ENCODE measurements around the gene ZNF408.
A peak's percentile ranks its signal among the peaks of the same experiment; 100 is the strongest.

The ZNF408 gene

DNA sequence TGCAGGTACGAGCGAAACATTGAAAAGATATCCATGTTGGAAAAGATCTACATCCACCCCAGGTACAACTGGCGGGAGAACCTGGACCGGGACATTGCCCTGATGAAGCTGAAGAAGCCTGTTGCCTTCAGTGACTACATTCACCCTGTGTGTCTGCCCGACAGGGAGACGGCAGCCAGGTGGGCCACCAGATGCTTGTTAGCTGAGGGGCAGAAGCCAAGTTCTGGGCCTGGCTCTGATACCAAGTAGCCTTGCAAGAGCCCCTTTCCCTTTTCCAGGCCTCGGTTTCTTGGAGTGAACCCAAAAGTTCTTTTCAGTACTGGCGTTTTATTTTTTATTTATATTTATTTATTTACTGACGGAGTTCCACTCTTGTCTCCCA lies 27.8 kb downstream of the ZNF408 start:
- Histone ChIP-seq H2BK5ac (ENCODE audit: low read length) (peak overlapping the region; percentile 24), H3K36me3 (replicated peaks in 1 of 2; ENCODE audit: control insufficient read depth in 2 of 2, insufficient read depth in 2 of 2, low read length in 2 of 2) (no peaks in the 10 kb centered on the region), H3K23ac (ENCODE audit: low read depth, low read length, poor library complexity) (no peak overlapping the region), H2BK15ac (ENCODE audit: low read length) (no peak overlapping the region), H4K91ac (ENCODE audit: low read depth, low read length, poor library complexity) (no peak overlapping the region), H2BK120ac (ENCODE audit: low read depth, low read length) (no peak overlapping the region), H3K27me3 (ENCODE audit: control insufficient read depth in 3 of 3, insufficient read depth in 3 of 3, low read depth in 1 of 3, low read length in 3 of 3) (no peaks in the 10 kb centered on the region), H3K4me2 (ENCODE audit: insufficient read depth, low read length, poor library complexity, severe bottlenecking) (no peak overlapping the region), H2BK12ac (ENCODE audit: low read length) (no peak overlapping the region), H2AK5ac (ENCODE audit: low read depth, low read length) (no peak overlapping the region), H2AFZ (ENCODE audit: low read length) (peak overlapping the region; percentile 38), H3K27ac (replicated peaks; ENCODE audit: low read length) (no peak overlapping the region), H3K4ac (ENCODE audit: low read length) (no peak overlapping the region), H4K8ac (ENCODE audit: low read depth, low read length) (no peak overlapping the region), H3K18ac (ENCODE audit: low read length) (no peak overlapping the region), H3K9me3 (replicated peaks in 1 of 2; ENCODE audit: control insufficient read depth in 2 of 2, insufficient read depth in 1 of 2, low read depth in 1 of 2, low read length in 2 of 2) (no peaks in the 10 kb centered on the region), H3K4me3 (ENCODE audit: low read length in 2 of 2) (no peak overlapping the region), H3K4me1 (ENCODE audit: control insufficient read depth in 2 of 2, insufficient read depth in 1 of 2, low read depth in 1 of 2, low read length in 2 of 2) (peaks cover 2 to 4% of the 10 kb centered on the region in 2 donors), H3K14ac (ENCODE audit: low read length) (no peak overlapping the region), H3K79me1 (ENCODE audit: low read depth, low read length) (no peaks in the 10 kb centered on the region), H3K9ac (ENCODE audit: low read depth, low read length, poor library complexity) (no peak overlapping the region)
- no peak for DNase-seq (ENCODE audit: low spot score)
- WGBS, 2 donors (ENCODE audit: extremely low coverage in 2 of 2, insufficient read length in 2 of 2, insufficient replicate concordance in 1 of 2) = no CpG with 5 or more reads among the region's 9 CpGs

DNA sequence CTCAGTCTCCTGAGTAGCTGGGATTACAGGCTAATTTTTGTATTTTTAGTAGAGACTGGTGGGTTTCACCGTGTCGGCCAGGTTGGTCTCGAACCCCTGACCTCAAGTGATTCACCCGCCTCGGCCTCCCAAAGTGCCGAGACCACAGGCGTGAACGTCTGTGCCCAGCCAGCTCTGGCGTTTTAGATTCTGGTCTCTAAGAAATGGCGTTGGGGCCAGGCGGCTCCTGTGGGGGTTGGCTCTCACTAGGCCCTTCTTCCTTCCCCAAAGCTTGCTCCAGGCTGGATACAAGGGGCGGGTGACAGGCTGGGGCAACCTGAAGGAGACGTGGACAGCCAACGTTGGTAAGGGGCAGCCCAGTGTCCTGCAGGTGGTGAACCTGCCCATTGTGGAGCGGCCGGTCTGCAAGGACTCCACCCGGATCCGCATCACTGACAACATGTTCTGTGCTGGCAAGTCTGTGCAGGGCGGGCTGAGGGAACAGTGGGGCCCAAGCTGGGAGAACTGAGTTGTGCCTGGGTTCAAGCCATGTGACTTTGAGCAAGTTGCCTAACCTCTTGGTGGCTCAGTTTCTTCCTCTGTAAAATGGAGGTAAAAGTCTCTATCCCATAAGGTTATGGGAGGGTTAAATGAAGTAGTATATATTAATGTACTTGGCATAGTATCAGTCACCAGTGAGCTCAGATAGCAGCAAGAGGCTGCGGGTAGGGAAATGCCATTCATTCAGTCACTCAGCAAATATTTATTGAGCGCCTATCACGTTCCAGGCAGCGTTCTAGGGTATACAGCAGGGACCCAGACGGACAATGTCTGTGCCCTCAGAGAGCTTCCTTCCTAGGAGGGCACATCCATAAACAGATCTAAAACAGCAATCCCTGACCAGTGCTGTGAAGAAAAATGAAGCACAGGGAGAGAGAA lies 28.5 kb downstream of the ZNF408 start:
- no peaks in the 10 kb centered on the region for H3K36me3 ChIP-seq (replicated peaks in 1 of 2; ENCODE audit: control insufficient read depth in 2 of 2, insufficient read depth in 2 of 2, low read length in 2 of 2)

DNA sequence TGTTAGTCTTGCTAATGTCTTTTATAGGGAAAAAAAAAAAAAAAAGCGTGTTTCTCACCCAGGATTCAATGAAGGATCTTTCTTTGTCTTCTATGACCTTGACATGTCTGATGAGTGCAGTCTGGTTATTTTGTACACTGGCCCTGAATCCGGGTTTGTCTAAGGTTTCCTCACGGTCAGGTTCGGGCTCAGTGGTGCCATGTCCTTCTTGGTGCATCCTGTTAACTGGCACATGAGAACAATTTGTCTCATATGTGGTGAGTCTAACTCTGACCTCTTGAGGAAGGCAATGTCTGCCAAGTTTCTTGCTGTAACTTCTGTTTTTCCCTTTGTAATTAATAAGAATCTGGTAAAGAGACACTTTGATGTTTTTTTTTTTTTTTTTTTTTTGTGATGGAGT lies 30.7 kb downstream of the ZNF408 start:
- Histone ChIP-seq H3K4me3 (ENCODE audit: low read length in 2 of 2) (no peak overlapping the region), H2BK120ac (ENCODE audit: low read depth, low read length) (no peak overlapping the region), H3K27ac (replicated peaks; ENCODE audit: low read length) (no peak overlapping the region), H2AK5ac (ENCODE audit: low read depth, low read length) (no peak overlapping the region), H3K4me2 (ENCODE audit: insufficient read depth, low read length, poor library complexity, severe bottlenecking) (no peak overlapping the region), H2AFZ (ENCODE audit: low read length) (no peak overlapping the region), H3K14ac (ENCODE audit: low read length) (no peak overlapping the region), H2BK15ac (ENCODE audit: low read length) (no peak overlapping the region), H3K36me3 (replicated peaks in 1 of 2; ENCODE audit: control insufficient read depth in 2 of 2, insufficient read depth in 2 of 2, low read length in 2 of 2) (no peaks in the 10 kb centered on the region), H4K8ac (ENCODE audit: low read depth, low read length) (no peak overlapping the region), H3K4ac (ENCODE audit: low read length) (no peak overlapping the region), H3K18ac (ENCODE audit: low read length) (no peak overlapping the region), H3K4me1 (ENCODE audit: control insufficient read depth in 2 of 2, insufficient read depth in 1 of 2, low read depth in 1 of 2, low read length in 2 of 2) (no peaks in the 10 kb centered on the region), H4K91ac (ENCODE audit: low read depth, low read length, poor library complexity) (no peak overlapping the region), H3K9me3 (replicated peaks in 1 of 2; ENCODE audit: control insufficient read depth in 2 of 2, insufficient read depth in 1 of 2, low read depth in 1 of 2, low read length in 2 of 2) (no peaks in the 10 kb centered on the region), H3K27me3 (ENCODE audit: control insufficient read depth in 3 of 3, insufficient read depth in 3 of 3, low read depth in 1 of 3, low read length in 3 of 3) (no peaks in the 10 kb centered on the region), H3K79me1 (ENCODE audit: low read depth, low read length) (no peaks in the 10 kb centered on the region), H3K23ac (ENCODE audit: low read depth, low read length, poor library complexity) (no peak overlapping the region), H2BK5ac (ENCODE audit: low read length) (no peak overlapping the region), H3K9ac (ENCODE audit: low read depth, low read length, poor library complexity) (no peak overlapping the region), H2BK12ac (ENCODE audit: low read length) (no peak overlapping the region)
- no peak for DNase-seq (ENCODE audit: low spot score)
- no CpG with 5 or more reads among the region's 4 CpGs for WGBS, 2 donors (ENCODE audit: extremely low coverage in 2 of 2, insufficient read length in 2 of 2, insufficient replicate concordance in 1 of 2)

More for the DNA sequence above, 28.5 kb downstream of the ZNF408 start:
- no peaks in the 10 kb centered on the region for H3K79me1 ChIP-seq (ENCODE audit: low read depth, low read length)
- no peaks in the 10 kb centered on the region for H3K9me3 ChIP-seq (replicated peaks in 1 of 2; ENCODE audit: control insufficient read depth in 2 of 2, insufficient read depth in 1 of 2, low read depth in 1 of 2, low read length in 2 of 2)
- no CpG with 5 or more reads among the region's 24 CpGs for WGBS, 2 donors (ENCODE audit: extremely low coverage in 2 of 2, insufficient read length in 2 of 2, insufficient replicate concordance in 1 of 2)
- no peak overlapping the region for H4K91ac ChIP-seq (ENCODE audit: low read depth, low read length, poor library complexity)
- no peak overlapping the region for H3K27ac ChIP-seq (replicated peaks; ENCODE audit: low read length)
- peak overlapping the region; percentile 67 for H3K23ac ChIP-seq (ENCODE audit: low read depth, low read length, poor library complexity)
- peak overlapping the region; percentile 11 for H2AFZ ChIP-seq (ENCODE audit: low read length)
- no peak overlapping the region for H3K9ac ChIP-seq (ENCODE audit: low read depth, low read length, poor library complexity)
- no peak overlapping the region for H4K8ac ChIP-seq (ENCODE audit: low read depth, low read length)
- H2BK5ac ChIP-seq (ENCODE audit: low read length) = no peak overlapping the region
- peak overlapping the region; percentile 27 for H2AK5ac ChIP-seq (ENCODE audit: low read depth, low read length)
- H3K27me3 ChIP-seq (ENCODE audit: control insufficient read depth in 3 of 3, insufficient read depth in 3 of 3, low read depth in 1 of 3, low read length in 3 of 3) = no peaks in the 10 kb centered on the region
- DNase-seq (ENCODE audit: low spot score) = no peak
- H3K4me1 ChIP-seq (ENCODE audit: control insufficient read depth in 2 of 2, insufficient read depth in 1 of 2, low read depth in 1 of 2, low read length in 2 of 2) = peaks cover under 1 to 1% of the 10 kb centered on the region in 2 donors
- H2BK12ac ChIP-seq (ENCODE audit: low read length) = no peak overlapping the region
- no peak overlapping the region for H2BK15ac ChIP-seq (ENCODE audit: low read length)
- peak overlapping the region; percentile 9 for H3K18ac ChIP-seq (ENCODE audit: low read length)
- H3K14ac ChIP-seq (ENCODE audit: low read length) = no peak overlapping the region
- no peak overlapping the region for H3K4ac ChIP-seq (ENCODE audit: low read length)
- H3K4me2 ChIP-seq (ENCODE audit: insufficient read depth, low read length, poor library complexity, severe bottlenecking) = no peak overlapping the region
- no peak overlapping the region for H3K4me3 ChIP-seq (ENCODE audit: low read length in 2 of 2)
- H2BK120ac ChIP-seq (ENCODE audit: low read depth, low read length) = peak overlapping the region; percentile 64

DNA sequence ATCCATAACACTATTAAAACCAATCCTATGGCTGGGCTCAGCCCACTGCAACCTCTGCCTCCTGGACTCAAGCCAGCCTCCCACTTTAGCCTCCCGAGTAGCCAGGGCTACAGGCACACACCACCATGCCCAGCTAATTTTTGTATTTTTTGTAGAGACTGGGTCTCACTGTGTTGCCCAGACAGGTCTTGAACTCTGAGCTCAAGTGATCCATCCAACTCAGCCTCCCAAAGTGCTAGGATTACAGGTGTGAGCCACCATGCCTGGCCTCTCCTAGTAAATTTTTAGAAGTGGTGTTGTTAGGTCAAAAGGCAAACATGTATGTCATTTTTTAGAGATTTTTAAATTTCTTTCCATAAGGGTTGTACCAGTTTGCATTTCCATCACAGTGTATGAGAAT lies 32.4 kb downstream of the ZNF408 start:
- no peaks in the 10 kb centered on the region for H3K79me1 ChIP-seq (ENCODE audit: low read depth, low read length)
- WGBS, 2 donors (ENCODE audit: extremely low coverage in 2 of 2, insufficient read length in 2 of 2, insufficient replicate concordance in 1 of 2) = no CpG with 5 or more reads among the region's 1 CpG
- no peak overlapping the region for H3K14ac ChIP-seq (ENCODE audit: low read length)
- H3K9me3 ChIP-seq (replicated peaks in 1 of 2; ENCODE audit: control insufficient read depth in 2 of 2, insufficient read depth in 1 of 2, low read depth in 1 of 2, low read length in 2 of 2) = no peaks in the 10 kb centered on the region
- no peak overlapping the region for H2AK5ac ChIP-seq (ENCODE audit: low read depth, low read length)
- H3K36me3 ChIP-seq (replicated peaks in 1 of 2; ENCODE audit: control insufficient read depth in 2 of 2, insufficient read depth in 2 of 2, low read length in 2 of 2) = no peaks in the 10 kb centered on the region
- no peaks in the 10 kb centered on the region for H3K4me1 ChIP-seq (ENCODE audit: control insufficient read depth in 2 of 2, insufficient read depth in 1 of 2, low read depth in 1 of 2, low read length in 2 of 2)
- no peak overlapping the region for H2BK15ac ChIP-seq (ENCODE audit: low read length)
- H3K23ac ChIP-seq (ENCODE audit: low read depth, low read length, poor library complexity) = no peak overlapping the region
- no peak overlapping the region for H3K4me3 ChIP-seq (ENCODE audit: low read length in 2 of 2)
- H3K9ac ChIP-seq (ENCODE audit: low read depth, low read length, poor library complexity) = no peak overlapping the region
- no peak overlapping the region for H2BK120ac ChIP-seq (ENCODE audit: low read depth, low read length)
- no peak overlapping the region for H2BK12ac ChIP-seq (ENCODE audit: low read length)
- no peak overlapping the region for H3K4me2 ChIP-seq (ENCODE audit: insufficient read depth, low read length, poor library complexity, severe bottlenecking)
- no peak overlapping the region for H2BK5ac ChIP-seq (ENCODE audit: low read length)
- DNase-seq (ENCODE audit: low spot score) = no peak
- no peak overlapping the region for H3K18ac ChIP-seq (ENCODE audit: low read length)
- H3K4ac ChIP-seq (ENCODE audit: low read length) = no peak overlapping the region
- H4K91ac ChIP-seq (ENCODE audit: low read depth, low read length, poor library complexity) = no peak overlapping the region
- no peak overlapping the region for H2AFZ ChIP-seq (ENCODE audit: low read length)
- H3K27ac ChIP-seq (replicated peaks; ENCODE audit: low read length) = no peak overlapping the region
- no peaks in the 10 kb centered on the region for H3K27me3 ChIP-seq (ENCODE audit: control insufficient read depth in 3 of 3, insufficient read depth in 3 of 3, low read depth in 1 of 3, low read length in 3 of 3)
- no peak overlapping the region for H4K8ac ChIP-seq (ENCODE audit: low read depth, low read length)
